HG03354 (cell line): Measurements from ENCODE around the gene DLGAP5.
A peak's percentile ranks its signal among the peaks of the same experiment; 100 is the strongest.

ENCODE experiments used
- ATAC-seq: cut with Tn5 transposase; IDR thresholded peaks from one replicate; pipeline ENCODE4 v1.9.1; 2021; ENCODE audit warnings: mild to moderate bottlenecking; ENCODE audit not compliant: unreplicated experiment, poor library complexity, severe bottlenecking

Gene DLGAP5, protein sequence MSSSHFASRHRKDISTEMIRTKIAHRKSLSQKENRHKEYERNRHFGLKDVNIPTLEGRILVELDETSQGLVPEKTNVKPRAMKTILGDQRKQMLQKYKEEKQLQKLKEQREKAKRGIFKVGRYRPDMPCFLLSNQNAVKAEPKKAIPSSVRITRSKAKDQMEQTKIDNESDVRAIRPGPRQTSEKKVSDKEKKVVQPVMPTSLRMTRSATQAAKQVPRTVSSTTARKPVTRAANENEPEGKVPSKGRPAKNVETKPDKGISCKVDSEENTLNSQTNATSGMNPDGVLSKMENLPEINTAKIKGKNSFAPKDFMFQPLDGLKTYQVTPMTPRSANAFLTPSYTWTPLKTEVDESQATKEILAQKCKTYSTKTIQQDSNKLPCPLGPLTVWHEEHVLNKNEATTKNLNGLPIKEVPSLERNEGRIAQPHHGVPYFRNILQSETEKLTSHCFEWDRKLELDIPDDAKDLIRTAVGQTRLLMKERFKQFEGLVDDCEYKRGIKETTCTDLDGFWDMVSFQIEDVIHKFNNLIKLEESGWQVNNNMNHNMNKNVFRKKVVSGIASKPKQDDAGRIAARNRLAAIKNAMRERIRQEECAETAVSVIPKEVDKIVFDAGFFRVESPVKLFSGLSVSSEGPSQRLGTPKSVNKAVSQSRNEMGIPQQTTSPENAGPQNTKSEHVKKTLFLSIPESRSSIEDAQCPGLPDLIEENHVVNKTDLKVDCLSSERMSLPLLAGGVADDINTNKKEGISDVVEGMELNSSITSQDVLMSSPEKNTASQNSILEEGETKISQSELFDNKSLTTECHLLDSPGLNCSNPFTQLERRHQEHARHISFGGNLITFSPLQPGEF

DNA sequence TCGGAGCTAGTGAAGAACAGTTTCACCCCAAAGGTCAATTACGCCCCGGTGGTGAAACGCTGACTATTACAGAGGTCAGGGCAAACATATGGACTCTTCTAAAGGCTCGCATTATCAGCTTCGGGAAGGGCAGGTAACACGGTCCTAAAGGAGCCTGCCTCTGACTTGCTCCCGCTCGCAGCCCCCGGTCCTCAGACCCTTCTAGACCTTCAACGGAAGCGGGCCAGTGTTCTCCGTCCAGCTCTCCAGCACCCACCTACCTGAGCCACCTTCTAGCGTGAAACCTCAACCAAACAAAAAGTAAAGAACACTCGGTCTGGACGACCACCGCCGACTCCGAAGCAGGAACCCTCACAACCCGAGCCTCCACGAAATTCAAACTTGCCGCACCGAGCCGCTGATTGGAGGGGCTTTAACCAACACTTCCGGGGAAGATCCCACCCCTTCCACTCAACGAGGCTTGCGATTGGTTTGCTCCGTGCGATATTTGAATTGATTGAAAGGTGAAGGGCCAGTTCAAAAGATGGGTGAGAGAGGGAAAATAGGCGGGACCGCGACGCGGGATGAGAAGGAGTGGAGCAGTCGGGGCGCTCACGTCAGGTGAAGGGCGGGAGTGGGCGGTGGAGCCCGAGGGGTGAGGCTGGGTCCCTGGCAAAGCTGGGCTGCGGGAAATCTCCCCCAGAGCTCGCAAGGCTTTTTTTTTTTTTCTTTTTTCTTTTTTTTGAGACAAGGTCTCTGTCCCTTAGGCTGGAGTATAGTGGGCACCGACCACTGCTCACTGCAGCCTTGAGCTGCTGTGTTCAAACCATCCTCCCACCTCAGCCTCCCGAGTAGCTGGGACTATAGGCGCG, at the start of gene DLGAP5:
TSS of gene DLGAP5 (minus strand) at position 383 of the 851 bp plus-strand sequence. CDS start 2,406 bp downstream, outside the sequence.
- peak; percentile 97 for ATAC-seq

DNA sequence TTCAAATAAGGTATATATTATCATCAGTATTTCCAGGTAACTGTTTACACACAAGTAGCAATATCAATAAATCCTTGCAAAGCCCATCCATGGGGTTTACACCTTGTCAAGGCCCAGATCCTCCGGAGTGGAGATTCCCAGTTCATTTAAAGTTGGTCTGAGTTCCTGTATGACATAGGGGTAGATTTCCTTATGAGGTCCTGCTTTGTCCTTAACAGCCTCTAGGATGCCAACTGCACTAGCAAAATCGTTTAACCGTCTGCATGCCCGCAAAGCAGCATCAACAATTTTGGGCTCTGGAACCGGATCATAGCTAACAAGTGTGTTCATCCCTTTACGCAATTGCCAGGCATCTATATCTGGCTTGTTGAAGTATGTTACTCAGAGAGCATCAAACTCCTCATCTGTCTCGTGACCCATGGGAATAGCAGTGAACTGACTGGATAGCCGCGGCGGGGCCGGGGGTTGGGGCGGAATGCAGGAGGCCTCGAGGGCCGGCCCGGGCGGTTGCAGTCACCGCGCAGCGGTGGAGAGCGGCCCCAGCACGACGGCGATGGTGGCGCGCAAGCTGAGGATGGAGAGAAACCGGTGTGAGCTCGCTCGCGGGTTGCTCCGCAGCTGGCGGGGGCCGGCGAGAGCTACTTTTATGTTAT, 49.3 kb upstream of the DLGAP5 start:
- ATAC-seq, result no peak

DNA sequence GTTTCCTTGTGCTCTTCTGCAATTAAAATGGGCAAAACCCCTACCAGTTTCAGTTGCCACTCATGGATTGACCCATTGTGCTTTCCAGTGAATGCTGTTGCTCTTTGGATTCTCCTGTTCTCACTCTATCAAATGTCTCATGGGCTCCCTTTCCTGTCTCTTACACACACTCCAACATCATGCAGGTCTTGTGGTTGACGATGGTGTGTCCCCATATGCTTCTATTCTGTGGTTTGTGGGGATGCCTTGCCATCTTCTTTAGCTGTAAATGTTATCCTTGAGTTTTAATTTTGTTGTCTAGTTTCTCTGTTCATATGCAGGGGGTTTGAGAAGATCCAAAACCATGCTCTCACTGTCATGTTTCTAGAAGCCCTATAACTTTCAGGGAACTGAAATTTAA, 47.9 kb upstream of the DLGAP5 start:
- no peak for ATAC-seq

DNA sequence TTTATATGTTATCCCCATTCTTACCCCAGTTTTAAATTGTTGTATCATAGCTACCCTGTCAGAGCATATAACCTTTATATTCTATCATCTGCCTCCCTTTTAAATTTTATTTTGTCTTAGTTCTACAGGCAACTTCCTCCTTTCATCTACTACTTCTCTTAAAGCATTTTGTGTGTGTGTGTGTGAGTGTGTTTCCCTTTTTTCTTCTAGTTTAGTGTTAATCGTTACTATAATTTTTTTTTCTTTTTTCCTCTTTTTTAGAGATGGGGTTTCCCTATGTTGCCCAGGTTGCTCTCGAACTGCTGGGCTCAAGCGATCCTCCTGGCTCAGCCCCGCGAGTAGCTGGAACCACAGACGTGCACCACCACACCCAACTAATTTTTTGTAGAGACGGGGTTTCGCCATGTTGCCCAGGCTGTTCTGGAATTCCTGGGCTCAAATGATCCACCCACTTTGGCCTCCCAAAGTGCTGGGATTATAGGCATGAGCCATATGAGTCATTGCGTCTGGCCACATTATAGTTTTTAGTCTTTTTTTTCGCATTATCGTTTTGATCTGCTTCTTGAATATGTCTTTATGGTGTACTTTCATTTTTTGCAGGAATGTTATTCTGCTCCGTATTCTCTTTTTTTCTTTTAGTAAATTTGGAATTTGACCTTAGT, 46.8 kb upstream of the DLGAP5 start:
- no peak for ATAC-seq

DNA sequence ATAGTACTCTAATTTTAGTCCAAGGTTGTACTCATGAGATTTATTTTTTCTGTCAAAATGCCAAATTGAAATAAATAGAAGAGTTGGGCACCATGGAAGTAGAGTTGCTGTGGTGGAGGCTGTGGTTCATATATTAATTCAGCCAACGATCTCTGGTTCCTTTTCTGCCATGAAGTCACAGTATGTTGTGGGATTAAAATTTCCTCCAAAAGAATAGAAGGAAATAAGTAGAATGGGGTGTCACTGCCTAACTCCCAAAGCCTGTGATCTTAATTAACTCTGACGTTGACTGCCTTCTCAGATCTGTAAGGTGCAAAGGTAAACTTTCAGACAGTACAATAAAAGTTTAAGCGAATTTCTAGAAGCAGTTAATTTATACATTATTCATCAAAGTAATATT, 42.2 kb upstream of the DLGAP5 start:
- no peak for ATAC-seq

DNA sequence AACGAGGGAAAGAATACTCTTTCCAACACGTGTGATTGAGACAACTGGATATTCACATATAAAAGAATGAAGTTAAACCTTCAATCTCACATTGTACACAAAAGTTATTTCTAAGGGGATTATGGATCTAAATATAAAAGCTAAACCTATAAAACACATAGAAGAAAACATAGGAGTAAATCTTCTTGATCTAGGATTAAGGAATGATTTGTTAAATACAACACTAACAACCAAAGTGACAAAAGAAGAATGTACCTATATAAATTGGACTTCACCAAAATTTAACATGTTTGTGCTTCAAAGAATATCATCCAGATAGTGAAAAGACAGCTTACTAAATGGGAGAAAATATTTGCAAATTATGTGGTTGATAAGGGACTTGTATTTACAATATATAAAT, 36.9 kb upstream of the DLGAP5 start:
- ATAC-seq, result no peak

DNA sequence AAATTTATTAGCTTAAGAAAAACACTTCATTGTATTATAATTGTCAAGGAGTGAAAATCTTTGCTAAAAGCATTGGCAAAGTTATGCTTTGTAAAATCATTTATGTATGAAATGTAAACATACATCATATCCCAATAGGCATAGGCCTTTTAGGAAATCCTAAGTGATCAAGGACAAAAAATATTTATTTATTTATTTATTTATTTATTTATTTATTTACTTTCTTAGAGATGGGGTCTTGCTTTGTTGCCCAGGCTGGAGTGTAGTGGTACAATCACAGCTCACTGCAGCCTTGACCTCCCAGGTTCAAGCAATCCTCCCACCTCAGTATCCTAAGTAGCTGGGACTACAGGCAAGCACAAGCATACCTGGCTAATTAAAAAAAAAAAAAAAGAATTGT, 32.0 kb upstream of the DLGAP5 start:
- ATAC-seq, result no peak

DNA sequence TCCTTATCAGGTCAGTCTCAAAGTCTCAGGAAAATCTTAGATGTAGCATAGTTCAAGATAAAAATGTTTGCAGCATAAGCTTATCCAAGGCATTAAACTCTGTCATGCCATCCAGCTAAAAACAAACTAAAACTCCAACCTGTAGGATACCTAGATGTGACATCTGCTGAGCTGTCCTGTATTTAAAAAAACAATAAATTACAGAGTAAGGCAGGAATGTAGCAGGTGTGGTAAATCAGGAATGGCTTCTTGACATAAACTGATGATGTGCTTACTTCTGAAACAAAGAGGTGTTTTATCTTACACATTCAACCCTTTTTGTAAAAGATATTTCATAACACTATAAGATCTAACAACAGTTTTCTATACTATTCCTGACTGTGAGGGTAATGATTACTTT, 30.6 kb upstream of the DLGAP5 start:
- no peak for ATAC-seq

DNA sequence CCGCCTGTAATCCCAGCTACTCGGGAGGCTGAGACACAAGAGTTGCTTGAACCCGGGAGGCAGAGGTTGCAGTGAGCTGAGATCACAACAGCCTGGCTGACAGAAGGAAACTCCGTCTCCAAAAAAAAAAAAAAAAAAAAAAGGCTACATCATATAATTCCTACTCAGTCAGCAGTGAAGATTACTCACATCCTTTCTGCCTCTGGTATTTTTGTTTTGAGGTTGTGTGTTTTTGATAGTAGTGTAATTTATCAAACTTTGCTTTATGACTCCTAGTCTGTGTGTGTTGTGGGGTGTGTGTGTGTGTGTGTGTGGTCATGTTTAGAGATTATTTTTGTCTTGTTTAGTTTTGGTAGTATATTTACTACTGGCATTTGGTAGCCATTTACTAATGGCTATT, 29.8 kb upstream of the DLGAP5 start:
- no peak for ATAC-seq

DNA sequence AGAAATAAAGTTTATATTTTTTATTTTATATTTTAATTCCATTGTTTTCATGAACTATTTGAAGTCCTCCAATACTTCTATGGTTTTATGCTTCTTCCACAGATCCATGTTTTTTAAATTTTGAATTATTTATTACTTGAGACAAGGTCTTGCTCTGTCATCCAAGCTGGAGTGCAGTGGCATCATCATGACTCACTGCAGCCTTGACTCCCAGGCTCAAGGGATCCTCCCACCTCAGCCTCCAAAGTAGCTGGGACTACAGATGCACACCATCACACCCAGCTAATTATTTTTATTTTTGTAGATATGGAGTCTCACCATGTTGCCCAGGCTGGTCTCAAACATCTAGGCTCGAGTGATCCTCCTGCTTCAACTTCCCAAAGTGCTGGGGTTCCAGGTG, 28.8 kb upstream of the DLGAP5 start:
- ATAC-seq, result no peak

DNA sequence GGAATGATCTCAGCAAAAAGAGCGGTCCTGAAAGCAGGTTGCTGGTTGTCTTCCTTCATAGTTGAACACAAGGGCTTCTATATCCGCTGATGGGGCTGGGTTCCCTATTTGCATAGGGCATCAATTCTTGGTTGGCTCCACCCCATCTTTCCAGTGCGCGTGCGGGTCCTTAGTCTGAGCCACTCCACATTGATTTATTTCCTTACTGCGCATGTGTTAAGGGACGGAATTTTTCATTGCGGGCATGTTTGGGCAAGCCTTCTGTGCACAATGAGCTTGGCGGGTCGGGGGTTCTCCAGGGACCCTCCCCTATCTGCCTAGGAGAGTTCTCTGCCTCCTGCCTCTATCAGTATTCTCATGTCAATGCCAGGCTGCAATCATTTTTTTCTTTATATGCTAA, 21.2 kb upstream of the DLGAP5 start:
- no peak for ATAC-seq

DNA sequence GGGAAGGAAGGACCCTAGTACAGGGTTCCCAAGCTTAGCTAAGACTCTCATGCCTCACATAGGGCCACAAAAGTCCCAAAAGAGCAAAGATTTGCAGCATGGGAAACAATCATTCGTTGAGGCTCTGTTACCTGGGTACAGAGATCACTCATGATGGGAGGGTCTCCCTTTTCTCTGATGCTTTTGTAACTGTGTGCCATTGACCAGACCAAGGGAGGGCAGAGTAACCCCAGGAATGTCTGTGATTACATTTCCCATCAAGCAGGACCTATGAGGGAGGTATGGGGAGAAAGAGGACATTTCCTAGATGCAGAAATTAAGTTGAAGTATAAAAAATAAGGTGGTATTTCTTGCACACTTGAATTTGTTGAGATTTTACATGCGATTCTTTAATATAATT, 16.4 kb upstream of the DLGAP5 start:
- ATAC-seq, result no peak

DNA sequence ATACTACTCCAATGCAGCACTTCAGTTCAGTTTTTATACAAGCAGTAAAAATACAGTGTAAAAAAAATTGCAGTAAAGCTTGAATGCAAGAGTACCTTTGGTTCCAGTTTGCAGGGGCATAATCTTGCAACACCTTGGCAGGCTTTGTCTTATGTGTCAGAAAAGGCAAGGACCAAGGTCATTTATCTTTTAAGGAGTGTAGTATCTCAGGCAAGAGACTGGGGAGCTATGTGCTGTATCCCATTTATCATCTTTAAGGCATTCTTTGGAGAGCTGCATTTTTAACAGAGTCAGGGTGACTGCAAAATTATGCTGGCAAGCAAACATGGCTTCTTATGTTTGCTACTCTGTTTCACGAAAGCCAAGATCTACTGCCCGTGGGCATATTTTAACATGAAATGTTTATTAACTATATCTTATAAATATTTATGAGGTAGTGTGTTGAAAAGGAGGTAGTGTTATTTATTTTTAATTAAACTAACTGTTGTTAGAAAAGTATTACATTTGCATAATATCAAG, 14.8 kb upstream of the DLGAP5 start:
- ATAC-seq, result no peak

DNA sequence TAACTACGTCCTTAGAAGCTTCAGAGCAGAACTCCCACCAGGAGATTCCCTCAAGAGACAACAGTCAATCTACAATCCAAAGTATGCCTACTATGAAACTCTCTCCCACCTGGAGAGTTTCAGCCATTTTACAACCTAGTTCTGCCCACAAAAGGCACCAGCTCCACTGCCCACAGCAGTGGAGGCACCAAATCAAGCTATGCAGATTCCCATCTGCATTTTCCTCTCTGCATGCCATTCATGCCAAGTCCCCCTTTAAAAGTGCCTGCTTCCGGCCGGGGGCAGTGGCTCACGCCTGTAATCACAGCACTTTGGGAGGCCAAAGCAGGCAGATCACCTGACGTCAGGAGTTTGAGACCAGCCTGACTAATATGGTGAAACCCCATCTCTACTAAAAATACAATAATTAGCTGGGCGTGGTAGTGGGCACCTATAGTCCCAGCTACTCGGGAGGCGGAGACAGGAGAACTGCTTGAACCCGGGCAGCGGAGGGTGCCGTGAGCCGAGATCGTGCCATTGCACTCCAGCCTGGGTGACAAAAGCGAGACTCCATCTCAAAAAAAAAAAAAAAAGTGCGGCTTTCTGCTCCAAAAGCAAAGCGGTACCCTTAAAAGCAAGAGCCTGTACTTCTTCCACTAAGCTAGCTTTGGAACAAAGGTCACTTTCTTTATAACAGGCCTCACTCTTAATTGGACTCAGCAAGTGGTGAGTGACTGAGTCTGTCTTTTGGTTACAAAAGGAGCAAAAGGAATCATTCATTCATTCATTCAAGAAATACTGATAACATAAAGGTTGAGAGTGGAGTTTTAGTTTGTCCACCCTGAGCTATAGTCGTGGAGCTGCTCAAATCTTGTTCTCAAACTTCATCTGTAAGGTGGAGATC, 10.1 kb upstream of the DLGAP5 start:
- no peak for ATAC-seq

DNA sequence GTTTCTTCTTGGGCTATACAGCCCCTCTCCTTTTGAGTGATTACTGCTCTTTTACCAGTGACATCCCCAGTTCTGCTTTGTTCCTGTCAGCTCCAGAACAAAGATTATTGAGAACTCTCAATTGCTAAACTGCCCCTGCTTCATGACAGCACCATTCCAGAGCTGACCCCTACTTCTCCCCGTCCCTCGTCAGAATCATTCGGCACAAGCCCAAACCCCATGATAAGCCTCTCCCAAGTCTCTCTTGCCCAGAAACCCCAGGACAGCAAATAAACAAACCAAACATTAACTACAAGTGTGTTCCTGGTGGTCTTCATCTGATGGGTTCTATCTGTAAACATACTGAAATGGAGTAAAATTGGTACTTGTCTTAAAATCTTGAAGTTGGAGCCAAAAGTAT, 9.3 kb upstream of the DLGAP5 start:
- no peak for ATAC-seq

DNA sequence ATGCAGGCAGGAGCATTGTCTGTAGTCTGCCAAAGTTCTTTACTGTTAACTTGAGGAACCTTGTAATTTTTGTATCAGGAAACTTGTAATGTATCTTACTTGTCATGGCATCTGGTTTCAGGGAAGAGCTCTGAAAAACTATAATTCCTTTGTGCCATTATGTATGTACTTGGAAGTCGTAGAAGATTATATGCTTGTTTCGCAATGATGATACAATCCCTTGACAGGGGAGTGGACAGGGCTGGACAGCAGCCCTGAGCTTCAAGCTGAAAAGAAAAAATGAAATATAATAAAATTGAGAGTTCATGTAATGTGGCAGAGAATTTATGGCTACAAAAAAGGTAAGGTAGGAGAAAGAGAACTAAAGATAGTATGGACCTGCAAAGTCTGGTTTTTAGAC, 7.4 kb upstream of the DLGAP5 start:
- ATAC-seq, result no peak

DNA sequence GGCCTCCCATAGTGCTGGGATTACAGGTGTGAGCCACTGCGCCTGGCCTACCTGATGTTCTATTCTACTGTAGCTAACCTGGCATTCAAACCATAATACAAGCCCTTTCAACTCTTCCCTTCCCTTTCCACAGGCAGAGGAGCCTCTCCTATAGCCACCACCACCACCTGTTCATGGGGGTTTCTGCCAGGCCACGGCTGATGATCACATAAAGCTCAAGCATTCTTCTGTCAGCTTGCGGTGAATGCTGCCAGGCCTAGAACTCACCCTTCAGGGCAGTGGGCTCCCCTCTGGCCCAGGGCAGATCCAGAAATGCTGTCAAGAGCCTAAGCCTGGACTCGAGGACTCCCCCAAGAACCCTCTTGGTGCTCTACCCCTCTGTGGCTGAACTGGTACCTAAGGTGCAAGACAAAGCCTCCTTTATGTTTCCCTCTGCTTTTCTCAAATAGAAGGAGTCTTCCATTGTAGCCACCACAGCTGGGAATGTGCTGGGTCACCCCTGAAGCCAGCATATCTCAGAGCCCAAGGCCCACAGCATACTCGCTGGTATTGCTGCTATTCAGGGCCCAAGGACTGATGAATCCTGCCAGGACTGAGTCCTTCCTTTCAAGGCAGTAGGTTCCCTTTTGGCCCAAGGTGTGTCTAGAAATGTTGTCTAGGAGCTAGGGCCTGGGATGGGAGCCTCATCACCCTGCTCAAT, 3.4 kb upstream of the DLGAP5 start:
- ATAC-seq, result no peak
